GM19468 (cell line): ENCODE measurements around the gene ZNF143.
"Not testable (repeated sequence)": the region's sequence is repeated elsewhere in the genome, so short reads cannot be mapped to it uniquely, and the experiment has no call there.

ENCODE experiments used
- ATAC-seq: cut with Tn5 transposase; IDR thresholded peaks from one replicate; pipeline ENCODE4 v1.9.1; 2021; ENCODE audit warnings: mild to moderate bottlenecking, moderate library complexity, moderate number of reproducible peaks; ENCODE audit not compliant: unreplicated experiment; ENCODE audit errors: extremely low read depth

ZNF143 gene

GRCh38 chr11:9495803-9496514 is 35.1 kb downstream of the ZNF143 start:
- ATAC-seq = no peak

GRCh38 chr11:9498457-9499078 is 37.8 kb downstream of the ZNF143 start:
- no peak for ATAC-seq

DNA sequence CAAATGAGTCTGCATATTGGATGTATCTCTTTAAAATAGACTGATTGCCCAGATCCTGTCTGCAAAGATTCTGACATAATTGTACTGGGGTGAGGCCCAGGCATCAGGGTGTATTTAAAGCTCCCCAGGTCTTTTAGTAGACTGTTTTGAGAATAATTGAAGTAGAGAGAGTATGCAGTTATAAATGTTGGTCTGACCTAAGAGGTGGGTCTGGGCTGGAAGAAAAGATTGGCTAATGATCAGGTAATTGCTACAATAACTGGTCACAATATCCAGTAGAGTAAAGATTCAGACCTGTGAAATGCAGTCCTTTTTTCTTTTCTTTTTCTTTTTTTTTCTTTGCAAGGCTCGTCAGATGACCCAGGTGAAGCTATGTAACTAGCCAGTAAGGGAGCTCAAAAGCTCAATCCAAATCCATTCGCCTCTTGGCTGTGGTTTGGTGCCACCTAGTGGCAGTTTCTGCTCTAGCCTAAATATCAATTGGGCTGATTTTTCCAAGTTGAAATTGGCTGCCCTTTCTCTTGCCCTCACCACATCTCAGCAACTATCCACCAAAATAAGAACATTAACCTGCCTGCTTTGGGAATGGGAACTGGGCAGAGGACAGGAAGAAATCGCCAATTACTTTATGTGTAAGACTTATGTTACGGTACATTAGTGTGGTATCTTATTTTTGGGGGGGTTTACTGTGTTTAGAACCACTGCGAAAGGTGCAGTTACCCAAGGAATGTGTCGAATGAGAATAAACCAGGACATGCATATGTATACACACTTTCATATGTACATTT is 45.9 kb downstream of the ZNF143 start:
- no peak for ATAC-seq

GRCh38 chr11:9507277-9507580 is 46.4 kb downstream of the ZNF143 start:
- ATAC-seq = no peak

- ATAC-seq = no peak
Measured at GRCh38 chr11:9509041-9509440, 48.2 kb downstream of the ZNF143 start.

- ATAC-seq = no peak
Measured at GRCh38 chr11:9512370-9513019, 51.7 kb downstream of the ZNF143 start.

DNA sequence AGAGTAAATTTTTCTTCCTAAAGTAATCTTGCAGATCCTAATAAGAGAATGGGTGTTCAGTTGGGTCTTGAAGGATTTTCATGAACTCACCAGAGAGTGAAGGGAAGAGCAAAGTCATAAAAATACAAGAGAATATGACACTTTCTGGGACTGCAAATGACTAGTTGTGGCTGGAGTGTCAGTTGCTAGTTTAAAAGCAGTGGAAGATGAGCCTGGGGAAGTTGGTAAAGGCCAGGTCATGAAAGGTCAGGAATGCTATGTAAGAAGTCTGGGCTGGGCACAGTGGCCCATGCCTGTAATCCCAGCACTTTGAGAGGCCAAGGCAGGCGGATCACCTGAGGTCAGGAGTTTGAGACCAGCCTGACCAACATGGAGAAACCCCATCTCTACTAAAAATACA is 53.8 kb downstream of the ZNF143 start:
- ATAC-seq = not testable (repeated sequence)

GRCh38 chr11:9516113-9516512 is 55.3 kb downstream of the ZNF143 start:
- ATAC-seq = no peak

GRCh38 chr11:9518835-9519410 is 58.1 kb downstream of the ZNF143 start:
- no peak for ATAC-seq

- no peak for ATAC-seq
Measured at GRCh38 chr11:9524001-9524400, 63.2 kb downstream of the ZNF143 start.

GRCh38 chr11:9525116-9525515 is 64.3 kb downstream of the ZNF143 start:
- no peak for ATAC-seq

DNA sequence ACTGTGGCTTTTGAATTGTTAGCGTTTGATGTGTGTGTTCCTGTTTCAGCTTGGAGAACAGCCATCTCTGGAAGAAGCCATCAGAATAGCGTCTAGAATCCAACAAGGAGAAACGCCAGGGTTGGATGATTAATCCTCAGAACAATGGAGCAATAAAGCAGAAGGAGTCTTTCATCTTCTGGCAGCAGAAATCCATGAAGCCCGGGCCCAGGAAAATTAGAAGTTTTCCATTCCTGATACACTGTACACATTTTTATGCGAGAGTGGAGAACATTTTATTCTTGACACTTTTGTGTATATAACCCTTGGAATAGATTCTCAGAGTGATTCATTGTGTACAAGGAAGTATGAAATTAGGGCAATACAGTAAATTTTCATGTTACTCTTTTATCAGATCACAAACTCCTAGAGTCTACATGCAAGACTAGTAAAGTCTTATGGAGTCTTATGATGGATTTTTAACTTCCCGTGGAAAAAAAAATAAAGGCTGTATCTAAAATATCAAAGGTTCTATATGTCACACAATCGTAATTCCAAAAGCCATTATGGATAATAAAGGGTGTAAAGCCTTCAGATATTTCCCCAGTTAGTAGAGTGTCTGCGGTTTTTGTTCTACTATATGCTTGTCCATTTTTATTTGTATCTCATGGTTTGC is 66.8 kb downstream of the ZNF143 start:
- no peak for ATAC-seq

DNA sequence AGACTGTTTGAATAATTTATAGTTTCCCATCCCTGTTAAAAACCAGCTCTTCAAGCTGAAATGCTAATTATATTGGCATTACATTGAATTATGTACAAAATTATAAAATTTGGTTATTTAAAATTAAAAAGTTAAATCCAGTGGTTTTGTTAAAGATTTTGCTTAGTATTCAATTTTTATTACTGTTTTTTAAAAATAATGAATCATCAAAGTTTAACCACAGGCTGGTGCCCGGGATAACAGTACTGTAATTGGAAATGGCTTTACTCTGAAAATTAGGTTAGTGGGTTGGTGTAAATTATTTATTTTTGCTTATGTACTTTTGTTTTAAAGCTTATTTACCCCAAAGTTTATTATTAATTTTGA is 67.3 kb downstream of the ZNF143 start:
- ATAC-seq = no peak

GRCh38 chr11:9528573-9529333 is 67.9 kb downstream of the ZNF143 start:
- no peak for ATAC-seq

- ATAC-seq = no peak
Measured at GRCh38 chr11:9529334-9529650, 68.5 kb downstream of the ZNF143 start.

GRCh38 chr11:9530020-9530621 is 69.3 kb downstream of the ZNF143 start:
- no peak for ATAC-seq

DNA sequence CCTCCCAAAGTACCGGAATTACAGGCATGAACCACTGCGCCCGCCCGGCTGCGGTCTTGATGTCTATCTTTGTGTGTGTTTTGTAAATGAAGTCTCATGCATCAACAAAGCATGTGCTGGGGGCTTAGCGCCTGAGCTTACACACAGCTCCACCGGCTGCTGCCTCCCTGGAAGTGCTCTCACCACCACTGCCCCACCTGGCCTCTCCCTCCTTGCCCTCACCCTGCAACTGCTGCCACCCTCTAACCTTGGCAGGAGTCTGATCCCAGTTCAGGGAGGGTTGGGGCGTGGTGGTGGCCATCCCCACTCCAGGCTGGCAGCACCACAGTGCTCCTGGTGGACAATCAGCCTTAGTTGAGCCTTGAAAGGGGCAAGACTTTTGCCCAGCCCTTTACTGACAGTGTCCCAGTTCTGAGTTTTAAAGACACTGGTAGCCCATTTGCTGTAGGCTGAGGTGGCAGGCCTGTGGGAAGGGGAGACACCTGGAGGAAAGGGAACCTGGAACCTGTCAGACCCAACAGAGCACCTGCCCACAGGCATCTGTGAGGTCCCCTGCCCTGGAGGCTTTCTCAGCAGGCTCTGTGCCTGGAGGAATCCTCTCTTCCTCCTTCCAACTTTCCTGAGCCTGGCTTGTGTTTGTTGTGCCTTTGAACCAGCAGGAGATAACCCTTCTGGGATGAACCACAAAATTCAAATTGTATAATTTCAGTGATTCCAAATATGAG is 70.3 kb downstream of the ZNF143 start:
- no peak for ATAC-seq

DNA sequence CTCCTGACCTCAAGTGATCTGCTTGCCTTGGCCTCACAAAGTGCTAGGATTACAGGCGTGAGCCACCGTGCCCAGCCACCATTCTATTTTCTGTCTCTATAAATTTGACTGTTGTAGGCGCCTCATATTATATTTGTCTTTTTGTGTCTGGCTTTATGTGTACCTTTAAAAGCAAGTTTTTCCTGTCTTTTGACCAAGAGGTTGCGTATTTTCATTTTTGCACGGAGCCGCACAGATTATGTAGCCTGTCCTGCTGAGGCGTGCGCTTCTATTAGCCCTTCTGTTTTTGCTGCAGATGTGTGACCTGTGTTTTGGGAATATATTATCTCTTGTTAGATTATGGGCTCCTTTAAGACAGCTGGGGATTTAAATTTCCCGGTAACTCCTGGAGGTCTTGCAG is 72.2 kb downstream of the ZNF143 start:
- ATAC-seq = no peak
